AG04449 (cell line): ENCODE results near the gene RNF6.

Experiments
- CTCF ChIA-PET: fragments of 350-600 bp; formaldehyde crosslinking; extraction: SDS; loops from one replicate; lab custom pipeline; 2021; ENCODE audit warnings: antibody characterized with exemption; lab: Yijun Ruan, JAX
- POLR2A ChIA-PET: fragments of 400-600, 350-600 bp; formaldehyde crosslinking; extraction: SDS; loops from one replicate; lab custom pipeline; 2020; ENCODE audit warnings: antibody characterized with exemption, inconsistent platforms; lab: Yijun Ruan, JAX
- DNase-seq: peaks from one replicate; pipeline ENCODE4 v3.0.0-alpha.2; 2010; ENCODE audit warnings: low read depth, low spot score
- H3K4me3 ChIP-seq: 2 replicates; pipeline ENCODE4 v1.5.1; 2011; ENCODE audit warnings: low read depth, mild to moderate bottlenecking, control low read depth, low read length
- TF ChIP-seq, protein P1 (sequence below): IDR thresholded peaks from one replicate; pipeline ENCODE4 v1.5.1; 2011; ENCODE audit warnings: mild to moderate bottlenecking, moderate library complexity, low read length, control low read depth, inconsistent platforms; ENCODE audit not compliant: insufficient read depth; ENCODE audit errors: missing control alignments

RNF6 gene

GRCh38 chr13:26213345-26213744, 8.8 kb downstream of the RNF6 start:
- TF ChIP-seq, protein P1, sequence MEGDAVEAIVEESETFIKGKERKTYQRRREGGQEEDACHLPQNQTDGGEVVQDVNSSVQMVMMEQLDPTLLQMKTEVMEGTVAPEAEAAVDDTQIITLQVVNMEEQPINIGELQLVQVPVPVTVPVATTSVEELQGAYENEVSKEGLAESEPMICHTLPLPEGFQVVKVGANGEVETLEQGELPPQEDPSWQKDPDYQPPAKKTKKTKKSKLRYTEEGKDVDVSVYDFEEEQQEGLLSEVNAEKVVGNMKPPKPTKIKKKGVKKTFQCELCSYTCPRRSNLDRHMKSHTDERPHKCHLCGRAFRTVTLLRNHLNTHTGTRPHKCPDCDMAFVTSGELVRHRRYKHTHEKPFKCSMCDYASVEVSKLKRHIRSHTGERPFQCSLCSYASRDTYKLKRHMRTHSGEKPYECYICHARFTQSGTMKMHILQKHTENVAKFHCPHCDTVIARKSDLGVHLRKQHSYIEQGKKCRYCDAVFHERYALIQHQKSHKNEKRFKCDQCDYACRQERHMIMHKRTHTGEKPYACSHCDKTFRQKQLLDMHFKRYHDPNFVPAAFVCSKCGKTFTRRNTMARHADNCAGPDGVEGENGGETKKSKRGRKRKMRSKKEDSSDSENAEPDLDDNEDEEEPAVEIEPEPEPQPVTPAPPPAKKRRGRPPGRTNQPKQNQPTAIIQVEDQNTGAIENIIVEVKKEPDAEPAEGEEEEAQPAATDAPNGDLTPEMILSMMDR, result no peak
- no peak overlapping the region for H3K4me3 ChIP-seq
- POLR2A ChIA-PET, result interaction anchor here (1.3 kb wide), 1 partner anchor 9 kb away, joined by 6 read pairs; the partner anchor contains the start of gene RNF6
- no peak for DNase-seq
- CTCF ChIA-PET, result no interaction called here

DNA sequence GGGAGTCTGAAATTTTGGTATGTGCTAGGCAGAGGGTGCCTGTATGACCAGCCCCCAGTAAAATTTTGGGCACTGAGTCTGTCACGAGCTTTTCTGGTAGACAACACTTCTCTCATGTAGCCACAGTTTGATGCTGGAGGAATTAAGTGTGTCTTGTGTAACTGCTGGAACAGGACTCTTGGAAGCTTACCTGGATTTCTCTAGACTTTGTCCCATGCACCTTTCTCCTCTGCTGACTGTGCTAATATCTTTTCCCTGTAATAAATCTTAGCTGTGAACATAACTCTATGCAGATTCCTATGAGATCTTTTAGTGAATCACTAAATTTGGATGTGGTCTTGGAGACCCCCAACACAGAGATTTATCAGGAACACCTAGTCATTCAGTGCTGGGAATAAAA, 13.8 kb downstream of the RNF6 start:
- TF ChIP-seq, protein P1, result no peak
- no peak for DNase-seq
- POLR2A ChIA-PET, result interaction anchor here (0.7 kb wide), 1 partner anchor 9 kb away, joined by 4 read pairs; no protein-coding TSS in a partner anchor
- H3K4me3 ChIP-seq, result no peak overlapping the region
- CTCF ChIA-PET, result interaction anchor here (0.8 kb wide), 1 partner anchor 22 kb away, joined by 4 read pairs; no protein-coding TSS in a partner anchor

GRCh38 chr13:26202365-26202972, 19.6 kb downstream of the RNF6 start:
- ChIA-PET POLR2A (interaction anchor here (0.9 to 1.6 kb wide), 4 partner anchors 15 to 355 kb away, joined by 3 to 7 read pairs (median 3); partner anchors contain the start of genes RNF6 and WASF3), CTCF (interaction anchor here (1.2 to 7.0 kb wide), 5 partner anchors 11 to 294 kb away, joined by 3 to 46 read pairs (median 3); no protein-coding TSS in a partner anchor)
- TF ChIP-seq, protein P1, result no peak
- no peak overlapping the region for H3K4me3 ChIP-seq
- DNase-seq, result no peak

- ChIA-PET POLR2A (no interaction called here), CTCF (interaction anchor here (1.0 to 7.0 kb wide), 4 partner anchors 15 to 498 kb away, joined by 3 to 46 read pairs (median 4); no protein-coding TSS in a partner anchor)
- TF ChIP-seq, protein P1, result no peak
- no peak overlapping the region for H3K4me3 ChIP-seq
- DNase-seq, result no peak
Observed at GRCh38 chr13:26200811-26201210, 21.3 kb downstream of the RNF6 start.

DNA sequence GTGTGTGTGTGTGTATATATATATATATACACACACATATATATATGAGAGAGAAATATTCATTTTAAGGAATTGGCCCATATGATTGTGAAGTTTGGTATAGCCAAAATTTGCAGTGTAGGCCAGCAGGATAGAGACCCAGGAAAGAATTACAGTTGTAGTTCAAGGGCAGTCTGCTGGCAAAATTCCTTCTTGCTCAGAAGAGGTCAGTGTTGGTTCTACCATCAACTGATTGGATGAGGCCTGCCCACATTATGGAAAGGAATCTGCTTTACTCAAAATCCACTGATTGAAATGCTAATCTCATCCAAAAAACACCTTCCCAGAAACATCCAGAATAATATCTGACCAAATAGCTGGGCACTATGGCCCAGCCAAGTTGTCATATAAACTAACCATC, 24.0 kb downstream of the RNF6 start:
- no peak overlapping the region for H3K4me3 ChIP-seq
- TF ChIP-seq, protein P1, result no peak
- ChIA-PET CTCF (interaction anchor here (0.8 to 7.0 kb wide), 5 partner anchors 9 to 508 kb away, joined by 3 to 46 read pairs (median 4); no protein-coding TSS in a partner anchor), POLR2A (no interaction called here)
- DNase-seq, result no peak

- no peak overlapping the region for H3K4me3 ChIP-seq
- POLR2A ChIA-PET, result no interaction called here
- TF ChIP-seq, protein P1, result no peak
- DNase-seq, result no peak
- CTCF ChIA-PET, result interaction anchor here (1.0 to 7.0 kb wide), 2 partner anchors 11 to 299 kb away, joined by 3 to 46 read pairs; no protein-coding TSS in a partner anchor
Observed at GRCh38 chr13:26197298-26197697, 24.8 kb downstream of the RNF6 start.
